ENCODE data around the gene C10orf120. TPM values are rescaled to one million over a fixed set of nuclear protein-coding genes. Genes with fewer than 3 reads are reported as not detected.

C10orf120 gene
- total RNA-seq, 4 donors from 2014 or later: not detected

GRCh38 chr10:122659651-122660050, 40.0 kb downstream of the C10orf120 start:
- intact Hi-C loops (cut with DNase I; ENCODE audit: low total_unique reads): no loop called here
- in situ Hi-C loops (cut with MboI; ENCODE audit: low pct_ligation_motif_present in 1 of 4, low pct_unique_long_range_greater_than_20kb in 1 of 4, low sequenced_read_pairs in 3 of 4): no loop called here
- WGBS, 2 donors (ENCODE audit: low coverage in 1 of 2): 75 to 79% methylated on average over 6 to 7 of the region's 7 CpGs

GRCh38 chr10:122659126-122659525, 40.5 kb downstream of the C10orf120 start:
- in situ Hi-C loops (cut with MboI; ENCODE audit: low pct_ligation_motif_present in 1 of 4, low pct_unique_long_range_greater_than_20kb in 1 of 4, low sequenced_read_pairs in 3 of 4): no loop called here
- 74 to 100% methylated on average over 2 to 6 of the region's 6 CpGs for WGBS, 2 donors (ENCODE audit: low coverage in 1 of 2)
- intact Hi-C loops (cut with DNase I; ENCODE audit: low total_unique reads): no loop called here
- Histone ChIP-seq H3K36me3 (no peaks in the 10 kb centered on the region), H3K9me3 (no peaks in the 10 kb centered on the region), H3K27ac (no peak overlapping the region), H3K4me3 (no peak overlapping the region), H3K27me3 (peaks cover 3% of the 10 kb centered on the region), H3K4me1 (no peaks in the 10 kb centered on the region)
- TF ChIP-seq CTCF (IDR thresholded peaks at IDR 0.05): no peak
- no peak for TF ChIP-seq POLR2AphosphoS5 (IDR thresholded peaks at IDR 0.05)
- no peak for TF ChIP-seq EP300 (IDR thresholded peaks at IDR 0.05; ENCODE audit: low read depth)
- TF ChIP-seq POLR2A (IDR thresholded peaks at IDR 0.05): no peak
- no peak for DNase-seq

More at GRCh38 chr10:122659651-122660050, 40.0 kb downstream of the C10orf120 start:
- TF ChIP-seq POLR2A (IDR thresholded peaks at IDR 0.05) (no peak), EP300 (IDR thresholded peaks at IDR 0.05; ENCODE audit: low read depth) (no peak), POLR2AphosphoS5 (IDR thresholded peaks at IDR 0.05) (no peak), CTCF (IDR thresholded peaks at IDR 0.05) (no peak)
- H3K4me1 ChIP-seq: no peaks in the 10 kb centered on the region
- no peaks in the 10 kb centered on the region for H3K9me3 ChIP-seq
- H3K27ac ChIP-seq: no peak overlapping the region
- H3K36me3 ChIP-seq: no peaks in the 10 kb centered on the region
- H3K4me3 ChIP-seq: no peak overlapping the region
- H3K27me3 ChIP-seq: peaks cover 3% of the 10 kb centered on the region
- no peak for DNase-seq

- H3K4me3 ChIP-seq: no peak overlapping the region
- no peaks in the 10 kb centered on the region for H3K36me3 ChIP-seq
- no peak for DNase-seq
- in situ Hi-C loops (cut with MboI; ENCODE audit: low pct_ligation_motif_present in 1 of 4, low pct_unique_long_range_greater_than_20kb in 1 of 4, low sequenced_read_pairs in 3 of 4): no loop called here
- peaks cover 4% of the 10 kb centered on the region for H3K27me3 ChIP-seq
- intact Hi-C loops (cut with DNase I; ENCODE audit: low total_unique reads): no loop called here
- H3K27ac ChIP-seq: no peak overlapping the region
- H3K4me1 ChIP-seq: no peaks in the 10 kb centered on the region
- H3K9me3 ChIP-seq: no peaks in the 10 kb centered on the region
- 84 to 93% methylated on average over 3 to 8 of the region's 8 CpGs for WGBS, 2 donors (ENCODE audit: low coverage in 1 of 2)
- no peak for TF ChIP-seq CTCF (IDR thresholded peaks at IDR 0.05)
- no peak for TF ChIP-seq POLR2AphosphoS5 (IDR thresholded peaks at IDR 0.05)
- no peak for TF ChIP-seq POLR2A (IDR thresholded peaks at IDR 0.05)
- TF ChIP-seq EP300 (IDR thresholded peaks at IDR 0.05; ENCODE audit: low read depth): no peak
These were observed 41.1 kb downstream of the C10orf120 start for GRCh38 chr10:122658356-122659049.

- Histone ChIP-seq H3K9me3 (no peaks in the 10 kb centered on the region), H3K36me3 (no peaks in the 10 kb centered on the region), H3K27me3 (peaks cover 10% of the 10 kb centered on the region), H3K27ac (no peak overlapping the region), H3K4me1 (no peaks in the 10 kb centered on the region), H3K4me3 (no peak overlapping the region)
- DNase-seq: no peak
- WGBS, 2 donors (ENCODE audit: low coverage in 1 of 2): 53% methylated on average over 3 of the region's 3 CpGs; no CpG with 5 or more reads in 1 of the 2 donors
- in situ Hi-C loops (cut with MboI; ENCODE audit: low pct_ligation_motif_present in 1 of 4, low pct_unique_long_range_greater_than_20kb in 1 of 4, low sequenced_read_pairs in 3 of 4) (no loop called here), intact Hi-C loops (cut with DNase I; ENCODE audit: low total_unique reads) (no loop called here)
- no peak for TF ChIP-seq CTCF (IDR thresholded peaks at IDR 0.05)
- TF ChIP-seq POLR2A (IDR thresholded peaks at IDR 0.05): no peak
- no peak for TF ChIP-seq POLR2AphosphoS5 (IDR thresholded peaks at IDR 0.05)
- TF ChIP-seq EP300 (IDR thresholded peaks at IDR 0.05; ENCODE audit: low read depth): no peak
These were observed 41.9 kb downstream of the C10orf120 start for GRCh38 chr10:122657729-122658128.
